ENCODE results near the gene HSDL2. TPM values are rescaled to one million over a fixed set of nuclear protein-coding genes. Genes with fewer than 3 reads are reported as not detected.

Gene HSDL2
- total and polyA plus RNA-seq, 2 of the 4 experiments (the other 2 are of a cell fraction), result 17.7 to 65.8 TPM

GRCh38 chr9:112520069-112520468, 140.2 kb downstream of the HSDL2 start:
- H3K27me3 ChIP-seq (ENCODE audit: control insufficient read depth, insufficient read depth, low read length), result no peaks in the 10 kb centered on the region
- H2BK15ac ChIP-seq (ENCODE audit: low read depth, low read length), result no peak overlapping the region
- no peak overlapping the region for H3K4me2 ChIP-seq (ENCODE audit: low read depth, low read length)
- H2AK9ac ChIP-seq (replicated peaks; ENCODE audit: low read depth, low read length, poor library complexity), result no peak overlapping the region
- H3K4ac ChIP-seq (ENCODE audit: low read depth, low read length), result no peak overlapping the region
- no CpG with 5 or more reads among the region's 1 CpG for WGBS, 2 experiments (ENCODE audit: extremely low coverage in 2 of 2, insufficient read length in 1 of 2)
- no peak for ATAC-seq (ENCODE audit: low read depth)
- no peak overlapping the region for H3K56ac ChIP-seq (ENCODE audit: extremely low read depth, insufficient read depth, low read length)
- ChIA-PET POLR2A (ENCODE audit: unreplicated experiment) (no interaction called here), CTCF (no interaction called here)
- no peaks in the 10 kb centered on the region for H3K36me3 ChIP-seq (ENCODE audit: control insufficient read depth, insufficient read depth, low read length)
- H3K9me3 ChIP-seq (ENCODE audit: control insufficient read depth, insufficient read depth, low read length), result no peaks in the 10 kb centered on the region
- BruUV-seq (replicated peaks), result no TSS peak
- in situ Hi-C loops (cut with MboI; ENCODE audit: low sequenced_read_pairs) (no loop called here), intact Hi-C loops (cut with micrococcal nuclease) (no loop called here), dilution Hi-C loops (cut with HindIII; ENCODE audit: low sequenced_read_pairs, unreplicated experiment) (no loop called here)
- no peaks in the 10 kb centered on the region for H4K20me1 ChIP-seq (ENCODE audit: insufficient read depth, low read length)
- H3K27ac ChIP-seq (ENCODE audit: insufficient read depth, low read length), result no peak overlapping the region
- H3K23ac ChIP-seq (ENCODE audit: low read depth, low read length), result no peak overlapping the region
- DNase-seq, result no peak
- no peaks in the 10 kb centered on the region for H3K4me1 ChIP-seq (ENCODE audit: control insufficient read depth, insufficient read depth, low read length)
- no peak overlapping the region for H4K5ac ChIP-seq (ENCODE audit: low read depth, low read length)
- H4K8ac ChIP-seq (ENCODE audit: low read depth in 2 of 2, low read length in 2 of 2), result no peak overlapping the region
- TF ChIP-seq NFE2L2 (IDR thresholded peaks at IDR 0.05; ENCODE audit: low read depth, low read length) (no peak), MXI1 (IDR thresholded peaks at IDR 0.05; ENCODE audit: borderline replicate concordance, low read depth, low read length) (no peak), CTCF (conservative IDR thresholded peaks at IDR 0.05; ENCODE audit: low read depth, low read length) (no peak), USF2 (IDR thresholded peaks at IDR 0.05; ENCODE audit: low read depth, low read length) (no peak), RCOR1 (IDR thresholded peaks at IDR 0.05; ENCODE audit: insufficient replicate concordance, low read length) (no peak), POLR2A (IDR thresholded peaks at IDR 0.05; ENCODE audit: low read depth, low read length) (no peak), RFX5 (IDR thresholded peaks at IDR 0.05; ENCODE audit: low read depth, low read length) (no peak), CHD1 (IDR thresholded peaks at IDR 0.05; ENCODE audit: low read depth, low read length) (no peak), BHLHE40 (IDR thresholded peaks at IDR 0.05; ENCODE audit: low read depth, low read length) (no peak), RAD21 (IDR thresholded peaks at IDR 0.05; ENCODE audit: low read length) (no peak), MAZ (IDR thresholded peaks at IDR 0.05; ENCODE audit: borderline replicate concordance, low read depth, low read length) (no peak), CEBPB (IDR thresholded peaks at IDR 0.05; ENCODE audit: low read depth, low read length) (no peak), MAFK (IDR thresholded peaks at IDR 0.05; ENCODE audit: low read depth, low read length) (no peak), SMC3 (IDR thresholded peaks at IDR 0.05; ENCODE audit: low read depth, low read length) (no peak), FOS (IDR thresholded peaks at IDR 0.05; ENCODE audit: low read depth, low read length) (no peak)
- TF ChIP-seq, protein P1, sequence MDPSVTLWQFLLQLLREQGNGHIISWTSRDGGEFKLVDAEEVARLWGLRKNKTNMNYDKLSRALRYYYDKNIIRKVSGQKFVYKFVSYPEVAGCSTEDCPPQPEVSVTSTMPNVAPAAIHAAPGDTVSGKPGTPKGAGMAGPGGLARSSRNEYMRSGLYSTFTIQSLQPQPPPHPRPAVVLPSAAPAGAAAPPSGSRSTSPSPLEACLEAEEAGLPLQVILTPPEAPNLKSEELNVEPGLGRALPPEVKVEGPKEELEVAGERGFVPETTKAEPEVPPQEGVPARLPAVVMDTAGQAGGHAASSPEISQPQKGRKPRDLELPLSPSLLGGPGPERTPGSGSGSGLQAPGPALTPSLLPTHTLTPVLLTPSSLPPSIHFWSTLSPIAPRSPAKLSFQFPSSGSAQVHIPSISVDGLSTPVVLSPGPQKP (IDR thresholded peaks at IDR 0.05; ENCODE audit: borderline replicate concordance, low read depth, low read length), result no peak
- H3K79me1 ChIP-seq (ENCODE audit: low read depth in 1 of 2, low read length in 2 of 2), result peaks cover 0 to 6% of the 10 kb centered on the region in 2 experiments; a peak in 1 of 4 replicates
- no peak overlapping the region for H3K14ac ChIP-seq (replicated peaks; ENCODE audit: low read depth, low read length)
- no peak overlapping the region for H2AK5ac ChIP-seq (ENCODE audit: low read depth, low read length)
- H3K9ac ChIP-seq (ENCODE audit: low read depth, low read length), result no peak overlapping the region
- H2BK120ac ChIP-seq (ENCODE audit: low read depth, low read length), result no peak overlapping the region
- no peak overlapping the region for H2BK5ac ChIP-seq (ENCODE audit: low read depth, low read length, poor library complexity, severe bottlenecking)
- no peak overlapping the region for H2BK20ac ChIP-seq (ENCODE audit: low read depth, low read length)
- H3K4me3 ChIP-seq (ENCODE audit: insufficient read depth, low read depth, low read length), result no peak overlapping the region
- H4K91ac ChIP-seq (ENCODE audit: insufficient read depth, low read depth, low read length), result no peak overlapping the region
- no peaks in the 10 kb centered on the region for H3K9me1 ChIP-seq (ENCODE audit: insufficient read depth, low read length)
- no peak overlapping the region for H3K18ac ChIP-seq (ENCODE audit: low read depth, low read length)
- no peak overlapping the region for H2AFZ ChIP-seq (replicated peaks; ENCODE audit: low read length, poor library complexity)
